ENCODE measurements around the gene PARP1. TPM values are rescaled to one million over a fixed set of nuclear protein-coding genes. Genes with fewer than 3 reads are reported as not detected.
"Not testable (repeated sequence)": the region's sequence is repeated elsewhere in the genome, so short reads cannot be mapped to it uniquely, and the experiment has no call there.

The PARP1 gene
- 234 and 256 TPM in 2 replicates for total RNA-seq (2014; rRNA removed; shearing (Covaris generic))

DNA sequence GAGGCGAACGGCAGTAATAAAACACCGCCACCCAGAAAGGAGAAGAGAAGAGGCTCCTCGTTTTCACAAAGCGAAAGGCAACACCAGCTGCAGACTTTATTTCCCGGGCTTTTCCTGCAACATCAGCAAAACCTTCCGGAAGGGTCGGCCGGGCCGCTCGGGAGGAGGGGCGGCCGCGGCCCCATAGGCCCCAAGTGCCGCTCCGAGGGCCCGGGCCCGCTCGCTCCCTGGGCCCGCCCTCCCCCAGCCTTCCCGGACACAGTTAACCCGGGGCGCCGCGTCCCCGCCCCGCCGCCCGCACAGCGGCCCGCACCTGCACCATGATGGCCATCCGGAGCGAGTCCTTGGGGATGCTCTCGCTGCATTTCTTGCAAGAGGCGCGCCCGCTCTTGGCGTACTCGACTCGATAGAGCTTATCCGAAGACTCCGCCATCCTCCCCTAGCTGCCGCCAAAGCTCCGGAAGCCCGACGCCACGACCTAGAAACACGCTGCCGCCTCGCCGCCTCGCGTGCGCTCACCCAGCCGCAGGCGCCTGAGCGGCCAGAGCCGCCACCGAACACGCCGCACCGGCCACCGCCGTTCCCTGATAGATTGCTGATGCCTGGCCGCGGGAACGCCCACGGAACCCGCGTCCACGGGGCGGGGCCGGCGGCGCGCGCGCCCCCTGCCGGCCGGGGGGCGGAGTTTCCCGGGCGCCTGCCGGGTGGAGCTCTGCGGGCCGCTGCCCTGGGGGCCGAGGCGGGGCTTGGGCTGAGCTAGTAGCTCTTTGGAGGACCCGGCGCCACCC lies at the start of gene PARP1:
Gene PARP1 (minus strand): TSS at position 597 of the 788 bp plus-strand sequence. CDS start 164 bp downstream, at position 433.
- peak; percentile 84 for DNase-seq (ENCODE audit: low spot score)

DNA sequence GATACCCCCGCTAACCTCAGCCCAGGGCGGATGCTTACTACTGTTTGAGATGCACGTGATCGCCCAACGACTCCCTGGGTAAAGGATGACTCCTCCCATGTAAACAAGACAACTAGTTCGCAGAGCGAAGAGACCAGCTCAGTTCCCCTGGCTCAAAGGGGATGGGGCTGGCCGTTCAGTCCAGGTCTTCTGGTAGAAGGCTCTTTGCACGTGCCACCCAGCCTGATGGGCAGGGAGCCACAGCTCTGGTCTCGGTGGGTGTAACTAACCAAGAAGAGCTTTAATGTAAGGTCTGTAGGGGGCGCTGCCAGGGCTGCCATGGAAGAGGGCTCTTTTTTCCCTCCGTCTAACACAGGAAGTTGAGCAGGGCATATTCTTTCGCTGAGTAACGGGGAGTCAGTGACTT lies 49.4 kb upstream of the PARP1 start:
- no peak for DNase-seq (ENCODE audit: low spot score)

DNA sequence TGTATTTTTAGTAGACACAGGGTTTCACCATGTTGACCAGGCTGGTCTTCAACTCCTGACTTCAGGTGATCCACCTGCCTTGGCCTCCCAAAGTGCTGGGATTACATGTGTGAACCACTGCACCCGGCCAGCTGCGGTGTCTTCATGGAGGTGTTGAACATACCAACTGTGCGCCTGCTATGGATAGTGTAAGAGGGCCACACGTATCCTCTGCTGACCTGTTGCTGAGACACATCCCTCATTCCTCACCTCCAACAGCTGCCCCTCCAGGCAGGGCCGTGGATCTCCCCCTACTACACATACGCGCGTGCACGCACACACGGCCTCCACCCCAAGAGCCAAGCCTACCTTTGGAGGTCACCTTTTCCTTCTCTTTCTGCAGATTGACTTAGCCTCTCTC lies 48.0 kb upstream of the PARP1 start:
- DNase-seq (ENCODE audit: low spot score), result no peak

DNA sequence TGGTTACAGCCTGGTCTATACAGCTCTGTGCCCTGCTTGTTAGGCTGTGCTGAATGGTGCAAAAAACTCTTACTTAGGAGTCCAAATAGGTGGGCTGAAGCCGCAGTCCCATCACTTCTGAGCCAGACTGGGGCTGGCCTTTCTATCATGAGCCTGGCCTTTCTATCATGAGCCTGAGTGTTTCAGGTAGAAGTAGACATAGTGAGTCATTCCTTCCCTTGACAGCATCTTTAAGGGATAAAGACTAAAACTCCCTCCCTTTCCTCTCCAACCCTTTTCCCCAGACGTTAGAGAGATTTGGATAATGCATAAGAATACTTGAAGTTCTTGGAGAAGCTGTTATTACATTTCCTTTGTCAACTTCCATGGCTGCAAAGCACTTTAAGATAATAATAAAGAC lies 46.5 kb upstream of the PARP1 start:
- no peak for DNase-seq (ENCODE audit: low spot score)

DNA sequence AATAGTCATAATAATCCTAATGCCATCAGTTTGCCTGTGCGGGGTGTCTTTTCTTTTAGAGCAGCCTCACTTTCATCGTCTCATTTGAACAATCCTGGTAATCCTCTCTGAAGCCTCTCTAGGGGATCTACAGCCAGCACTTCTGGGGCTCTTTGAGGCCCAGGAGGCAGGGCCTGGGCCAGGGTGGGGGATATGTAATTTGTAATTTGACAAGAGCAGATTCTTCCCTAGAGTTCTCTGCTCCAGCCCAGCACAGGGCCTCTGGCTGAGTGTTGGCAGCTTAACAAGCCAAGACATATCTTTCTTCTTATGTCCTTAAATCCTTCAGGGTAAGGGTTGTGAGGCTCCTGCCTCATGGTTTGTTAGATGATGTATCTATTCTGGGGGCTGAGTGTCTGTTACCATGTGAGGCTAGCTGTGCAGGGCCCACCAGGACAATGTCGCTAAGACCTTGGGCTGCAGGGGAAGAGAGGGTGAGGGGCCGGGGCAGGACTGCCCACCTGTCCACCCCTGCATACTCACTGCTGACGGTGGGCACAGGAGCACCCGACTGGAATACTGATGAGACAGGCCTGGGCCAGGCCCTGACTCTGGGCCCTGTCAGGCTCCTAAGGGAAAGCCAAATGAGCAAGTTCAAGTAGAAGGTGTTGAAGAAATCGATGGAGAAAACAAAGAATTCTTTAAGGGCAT lies 45.3 kb upstream of the PARP1 start:
- no peak for DNase-seq (ENCODE audit: low spot score)

DNA sequence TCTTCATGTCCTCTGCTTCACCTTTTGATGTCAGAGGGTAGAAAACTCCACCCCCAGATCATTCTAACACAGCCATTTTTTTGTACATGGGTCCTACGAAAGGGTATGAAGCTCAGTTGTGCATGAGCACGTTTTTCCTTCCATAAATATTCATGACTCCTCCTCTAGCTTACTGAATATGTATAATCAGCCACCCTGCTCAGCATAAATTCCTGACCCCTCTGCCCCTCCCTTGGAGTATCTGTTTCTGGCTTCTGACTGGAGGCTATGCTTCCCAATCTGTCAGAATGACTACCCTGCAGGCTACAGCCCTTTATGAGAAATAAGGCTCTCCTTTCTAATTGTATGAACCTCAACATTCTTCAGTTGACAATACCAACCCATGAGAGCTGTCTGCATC lies 42.8 kb upstream of the PARP1 start:
- no peak for DNase-seq (ENCODE audit: low spot score)

DNA sequence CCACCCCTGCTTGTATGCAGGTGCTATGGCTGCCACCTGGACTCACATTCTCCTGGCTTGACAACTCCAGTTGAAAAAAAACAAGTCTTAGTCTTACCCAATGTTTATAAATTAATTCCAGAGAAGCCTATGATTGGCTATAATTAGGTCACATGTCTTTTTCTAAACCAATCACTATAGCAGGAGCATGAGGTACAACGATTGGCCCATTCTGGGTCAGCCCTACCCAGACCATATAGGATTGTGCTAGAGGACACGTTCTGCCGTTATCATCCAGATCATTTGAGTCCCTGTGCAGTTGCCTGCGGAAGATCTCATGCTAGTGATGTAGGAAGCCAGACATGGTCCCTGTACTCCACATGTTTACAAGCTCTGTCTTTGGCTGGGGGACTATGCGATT lies 41.9 kb upstream of the PARP1 start:
- DNase-seq (ENCODE audit: low spot score), result no peak

DNA sequence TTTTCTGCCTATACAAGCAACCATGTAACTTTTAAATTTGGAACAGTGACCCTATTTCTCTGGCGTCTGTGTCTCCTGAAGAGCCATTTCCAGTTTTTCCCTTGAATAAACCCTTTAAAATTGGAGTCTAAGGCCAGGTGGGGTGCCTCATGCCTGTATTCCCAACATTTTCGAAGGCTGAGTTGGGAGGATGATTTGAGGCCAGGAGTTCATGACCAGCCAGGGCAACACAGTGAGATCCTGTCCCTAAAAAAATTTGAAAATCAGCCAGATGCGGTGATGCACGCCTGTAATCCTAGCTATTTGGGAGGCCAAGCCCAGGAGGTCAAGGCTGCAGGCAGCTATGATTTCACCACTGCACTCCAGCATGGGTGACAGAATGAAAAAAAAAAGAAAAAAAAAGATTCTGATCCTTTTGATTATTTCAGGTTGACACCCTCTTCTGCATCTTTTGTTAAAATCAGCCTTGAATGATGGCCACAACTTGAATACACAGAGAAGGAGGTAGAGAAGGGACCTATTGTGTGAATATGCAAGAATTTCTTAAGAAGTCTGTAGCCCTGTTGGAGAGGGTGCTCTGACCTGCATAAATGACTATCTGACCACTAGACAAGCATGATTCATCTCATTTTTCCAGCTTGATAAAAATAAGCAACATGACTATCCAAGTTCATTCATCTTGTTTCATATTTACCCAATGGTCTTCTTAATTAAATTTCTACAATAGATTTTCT lies 40.2 kb upstream of the PARP1 start:
- no peak for DNase-seq (ENCODE audit: low spot score)

DNA sequence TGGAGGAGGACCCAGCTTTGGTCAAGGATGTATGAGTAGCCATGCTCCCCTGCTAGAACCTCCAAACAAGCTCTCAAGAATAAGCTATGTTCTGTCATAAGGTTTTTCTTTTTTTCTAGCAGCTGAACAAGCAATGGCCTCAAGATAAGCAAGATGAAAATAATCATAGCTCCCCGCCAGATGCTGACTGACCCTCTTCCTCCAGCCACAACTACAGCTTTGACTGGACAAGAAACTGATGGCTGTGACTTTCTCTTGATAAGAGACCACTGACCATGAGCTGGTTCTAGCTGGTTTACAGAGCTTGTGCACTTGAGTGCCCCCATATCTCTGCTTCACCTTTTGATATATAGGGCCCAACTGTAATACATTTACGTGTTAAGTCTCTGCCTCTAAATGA lies 38.2 kb upstream of the PARP1 start:
- DNase-seq (ENCODE audit: low spot score), result no peak

DNA sequence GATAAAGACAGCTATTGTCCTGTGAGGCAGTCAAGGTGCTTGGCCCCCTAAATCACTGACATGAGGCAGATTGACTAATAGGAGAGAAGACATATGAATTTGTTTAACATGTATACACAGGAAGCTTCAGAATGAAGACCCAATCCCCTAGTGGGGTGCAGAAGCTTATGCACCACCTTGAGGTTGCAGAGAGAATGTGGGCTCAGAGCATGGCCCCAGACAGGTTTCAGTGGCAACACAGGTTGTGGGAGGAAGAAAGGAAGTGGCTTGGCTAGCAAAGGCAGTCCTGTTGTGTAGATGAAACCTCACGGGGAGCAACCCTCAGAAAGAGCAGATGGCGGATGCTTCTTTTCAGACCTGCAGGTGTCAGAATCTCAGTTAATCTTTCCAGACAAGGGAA lies 37.0 kb upstream of the PARP1 start:
- no peak for DNase-seq (ENCODE audit: low spot score)

DNA sequence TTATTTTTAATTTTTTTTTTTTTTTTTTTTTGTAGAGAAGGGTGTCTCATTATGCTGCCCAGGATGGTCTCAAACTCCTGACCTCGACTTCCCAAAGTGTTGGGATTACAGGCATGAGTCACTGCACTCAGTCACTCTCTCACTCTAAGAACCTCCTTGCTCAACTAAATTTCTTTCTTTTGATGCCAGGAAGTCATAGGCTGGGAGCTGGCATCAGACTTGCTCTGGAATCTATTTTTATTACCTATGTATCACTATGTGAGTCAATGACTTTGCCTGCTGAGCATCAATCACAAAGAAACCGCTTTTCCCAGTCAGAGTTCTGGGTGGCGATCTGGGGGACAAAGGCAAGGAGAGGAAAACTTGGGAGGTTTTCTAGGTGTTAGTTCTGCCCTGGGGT lies 35.5 kb upstream of the PARP1 start:
- DNase-seq (ENCODE audit: low spot score), result no peak

DNA sequence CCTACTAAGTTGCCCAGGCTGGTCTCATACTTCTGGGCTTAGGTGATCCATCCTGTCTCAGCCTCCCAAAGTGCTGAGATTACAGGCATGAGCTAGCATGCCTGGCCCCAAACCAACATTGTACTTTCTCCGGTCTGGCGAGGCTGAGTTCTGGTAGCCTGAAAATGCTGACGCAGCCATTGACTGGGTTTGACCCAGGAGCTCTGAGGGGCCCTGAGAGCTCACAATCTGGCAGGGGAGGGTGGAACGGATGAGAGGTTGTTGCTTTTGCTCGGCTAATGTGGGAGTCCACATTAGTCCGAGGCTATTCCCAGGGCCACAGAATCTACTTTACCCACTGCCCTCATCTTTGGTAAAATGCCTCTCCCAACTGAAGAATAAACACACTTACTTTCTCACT lies 35.1 kb upstream of the PARP1 start:
- no peak for DNase-seq (ENCODE audit: low spot score)

DNA sequence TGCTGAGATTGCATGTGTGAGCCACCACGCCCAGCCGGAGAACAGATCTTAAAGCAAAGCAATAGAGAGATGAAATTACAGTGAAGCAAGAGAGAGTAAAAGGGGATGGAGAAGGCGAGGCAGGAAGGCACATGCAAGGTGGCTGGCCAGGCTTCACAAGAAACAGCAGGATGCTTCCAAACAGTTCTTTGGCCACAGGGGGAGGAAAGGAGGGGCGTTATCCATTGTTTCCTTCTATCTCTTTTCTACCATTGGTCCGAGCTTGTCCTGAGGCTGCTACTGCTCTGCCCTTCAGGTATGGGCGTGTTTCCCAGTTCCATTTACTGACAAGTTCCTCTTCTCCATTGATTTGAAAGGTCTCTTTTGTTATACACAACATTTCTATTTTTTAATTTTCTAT lies 33.7 kb upstream of the PARP1 start:
- DNase-seq (ENCODE audit: low spot score), result no peak

DNA sequence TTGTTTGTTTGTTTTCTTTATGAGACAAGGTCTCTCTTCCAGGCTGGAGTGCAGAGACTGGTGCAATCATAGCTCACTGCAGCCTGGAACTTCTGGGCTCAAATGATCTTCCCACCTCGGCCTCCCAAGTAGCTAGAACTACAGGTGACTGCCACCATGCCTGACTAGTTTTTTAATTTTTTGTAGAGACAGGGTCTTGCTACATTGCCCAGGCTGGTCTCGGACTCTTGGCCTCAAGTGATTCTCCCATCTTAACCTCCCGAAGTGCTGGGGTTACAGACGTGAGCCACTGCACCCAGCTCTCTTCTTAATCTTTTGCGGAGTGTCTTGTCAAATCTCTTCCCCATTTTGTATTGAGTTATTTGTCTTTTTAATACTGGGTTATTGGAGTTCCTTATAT lies 32.6 kb upstream of the PARP1 start:
- no peak for DNase-seq (ENCODE audit: low spot score)

DNA sequence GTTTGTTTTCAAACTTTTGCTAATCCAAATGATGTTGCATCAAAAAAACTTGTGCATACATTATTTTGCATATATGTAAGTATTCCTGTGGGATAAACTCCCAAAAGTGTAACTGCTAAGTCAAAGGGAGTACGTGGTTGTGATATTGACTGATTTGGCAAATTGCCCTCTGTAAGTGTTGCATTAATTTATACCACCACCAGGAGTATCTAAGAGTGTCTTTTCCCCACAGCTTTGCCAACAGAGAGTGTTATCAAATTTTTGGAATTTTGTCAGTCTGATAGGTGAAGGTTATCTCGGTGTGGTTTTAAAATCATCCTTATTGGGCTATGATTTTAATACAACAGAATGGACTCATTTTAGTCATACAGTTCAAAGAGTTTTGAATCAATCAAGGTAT lies 30.1 kb upstream of the PARP1 start:
- no peak for DNase-seq (ENCODE audit: low spot score)

DNA sequence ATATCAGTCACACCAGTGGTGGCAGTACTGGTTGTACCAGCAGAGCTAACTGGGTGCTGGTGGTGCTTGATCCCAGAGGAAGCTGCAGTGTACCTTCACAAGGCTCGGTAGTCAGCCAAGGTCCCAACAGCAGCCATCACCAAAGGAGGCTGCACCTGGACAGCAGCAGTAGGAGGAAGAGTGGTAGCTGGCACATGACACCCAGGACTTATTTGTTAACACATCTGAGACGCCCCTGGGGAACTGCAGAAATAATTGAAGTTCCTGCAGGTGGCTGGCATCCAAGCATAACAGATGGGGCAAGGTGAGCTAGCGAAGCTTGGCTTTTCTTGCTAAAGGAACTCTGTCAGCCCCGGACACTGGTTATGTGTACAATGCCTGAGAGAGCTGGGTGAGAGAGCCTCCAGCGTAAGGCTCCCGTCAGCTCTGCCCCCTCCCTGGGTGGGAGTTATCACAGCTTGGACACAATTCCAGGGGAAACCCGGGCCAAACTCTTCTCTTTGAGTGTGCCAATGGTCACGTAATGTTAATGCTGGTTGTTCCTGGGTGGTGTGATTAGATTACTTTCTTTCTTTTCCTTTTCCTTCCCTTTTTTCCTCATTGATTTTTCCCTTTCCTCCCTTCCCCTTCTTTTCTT lies 29.1 kb upstream of the PARP1 start:
- no peak for DNase-seq (ENCODE audit: low spot score)

DNA sequence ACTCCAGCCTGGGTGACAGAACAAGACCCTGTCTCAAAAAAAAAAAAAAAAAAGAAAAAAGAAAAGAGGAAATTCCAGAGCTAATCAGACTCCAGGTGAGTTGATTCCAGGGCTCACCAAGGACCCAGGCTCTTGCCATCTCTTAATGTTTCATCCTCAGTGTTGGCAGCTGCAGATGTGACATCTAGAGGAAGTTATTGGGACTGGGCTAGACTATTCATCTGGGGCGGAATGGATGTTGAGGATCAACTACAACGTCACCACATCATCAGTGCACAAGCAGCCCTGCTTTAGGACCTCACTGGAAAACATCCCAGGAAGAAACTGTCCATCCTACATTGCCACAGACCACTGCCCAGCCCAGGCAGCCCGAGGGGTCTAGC lies 28.6 kb upstream of the PARP1 start:
- DNase-seq (ENCODE audit: low spot score), result no peak

DNA sequence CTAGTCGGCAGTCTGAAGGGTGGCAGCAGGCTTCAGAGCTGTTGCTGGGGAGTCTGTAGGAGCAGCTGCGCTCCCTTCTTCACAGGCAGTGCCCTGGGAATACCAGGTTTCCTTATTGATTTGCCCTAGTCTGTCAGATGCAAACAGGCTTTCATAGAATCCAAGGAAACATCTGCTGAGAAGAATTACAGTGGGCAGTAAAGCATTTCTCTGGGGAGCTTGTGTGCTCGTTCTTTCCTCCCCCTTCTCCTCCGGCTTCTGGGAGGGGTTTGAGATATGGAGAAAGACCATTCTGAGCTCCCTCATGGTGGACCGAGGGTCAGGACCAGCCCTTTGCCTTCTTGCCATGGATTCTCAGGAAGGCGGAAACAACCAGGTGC lies 25.4 kb upstream of the PARP1 start:
- no peak for DNase-seq (ENCODE audit: low spot score)

DNA sequence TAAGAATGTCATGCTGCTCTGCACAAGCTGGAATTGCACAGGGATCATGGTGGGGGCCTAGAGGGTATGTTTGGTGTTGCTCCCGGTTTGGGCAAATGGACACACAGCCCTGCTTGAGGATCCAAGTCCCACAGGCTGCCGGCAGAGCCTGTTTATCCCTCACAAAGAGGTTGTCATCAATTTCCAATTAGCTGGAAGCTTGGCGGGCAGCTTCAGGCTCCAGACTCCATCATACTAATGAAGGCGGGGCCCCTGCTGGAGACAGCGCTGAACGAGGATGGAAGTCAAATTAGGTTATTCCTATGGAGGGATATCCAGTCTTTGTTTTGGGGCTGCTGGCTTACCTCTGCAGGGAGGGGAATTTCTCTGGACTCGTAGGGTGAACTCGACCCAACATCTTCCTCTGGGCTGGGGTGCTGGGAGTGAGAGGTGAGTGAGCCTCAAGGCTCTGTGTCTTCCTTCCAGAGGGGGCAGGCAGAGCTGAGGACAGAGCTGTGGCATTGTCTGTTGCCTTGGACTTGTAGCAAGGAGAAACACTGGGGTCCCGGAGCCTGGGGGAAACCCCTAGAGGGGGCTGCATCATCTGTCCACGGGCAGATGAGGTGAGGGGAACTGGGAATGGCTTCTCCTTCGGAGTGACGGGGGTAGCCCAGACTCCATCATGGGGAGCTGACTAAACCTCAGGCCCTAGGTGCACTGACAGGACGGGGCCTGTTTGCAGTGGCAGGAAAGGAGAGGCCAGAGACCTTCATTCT lies 24.9 kb upstream of the PARP1 start:
- no peak for DNase-seq (ENCODE audit: low spot score)

DNA sequence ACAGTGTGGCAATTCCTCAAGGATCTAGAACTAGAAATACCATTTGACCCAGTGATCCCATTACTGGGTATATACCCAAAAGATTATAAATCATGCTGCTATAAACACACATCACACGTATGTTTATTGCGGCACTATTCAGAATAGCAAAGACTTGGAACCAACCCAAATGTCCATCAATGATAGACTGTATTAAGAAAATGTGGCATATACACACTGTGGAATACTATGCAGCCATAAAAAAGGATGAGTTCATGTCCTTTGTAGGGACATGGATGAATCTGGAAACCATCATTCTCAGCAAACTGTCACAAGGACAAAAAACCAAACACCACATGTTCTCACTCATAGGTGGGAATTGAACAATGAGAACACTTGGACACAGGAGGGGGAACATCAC lies 24.0 kb upstream of the PARP1 start:
- DNase-seq (ENCODE audit: low spot score), result not testable (repeated sequence)

DNA sequence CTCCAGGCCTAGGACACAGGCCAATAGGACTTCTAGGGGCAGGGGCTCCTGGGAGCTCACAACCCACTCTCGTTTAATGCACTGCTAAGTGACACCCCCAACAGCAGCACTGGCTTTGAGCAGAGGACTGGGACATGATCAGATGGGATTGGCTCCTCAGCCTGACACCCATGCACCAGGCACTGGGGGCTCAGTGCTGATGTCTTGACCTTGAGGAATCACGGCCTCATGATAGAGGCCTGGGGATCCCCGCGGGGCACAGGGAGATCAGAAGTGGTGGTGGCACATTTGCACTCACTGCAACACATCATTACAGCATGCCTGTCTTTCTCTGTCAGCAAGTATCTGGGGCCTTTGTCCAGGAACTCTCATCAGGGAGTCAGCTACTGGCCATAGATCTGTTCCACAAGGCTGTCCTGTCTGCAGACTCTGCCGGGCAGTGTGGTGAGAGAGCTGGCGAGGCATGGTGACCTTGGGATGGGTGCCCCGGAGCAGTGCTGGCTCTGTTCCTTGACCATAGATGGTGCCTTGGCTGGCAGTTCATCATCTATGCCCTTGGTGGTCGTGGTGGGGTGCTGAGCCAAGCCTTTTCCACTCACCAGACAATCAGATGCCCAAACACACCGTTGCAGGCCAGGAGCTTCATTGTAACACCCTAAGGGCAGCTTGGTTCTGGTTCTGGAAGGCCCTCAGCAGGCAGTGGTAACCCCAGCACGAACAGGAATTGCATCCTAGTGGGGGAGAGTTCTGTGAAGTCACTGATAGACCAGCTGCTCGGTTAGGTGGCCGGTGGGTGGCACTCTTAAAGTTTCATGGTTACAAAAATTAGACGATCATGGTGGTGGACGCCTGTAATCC lies 22.2 kb upstream of the PARP1 start:
- no peak for DNase-seq (ENCODE audit: low spot score)

Measured in H4 (cell line).